PC-3 (cell line): Measurements from ENCODE around the gene RAI14. TPM values are rescaled to one million over a fixed set of nuclear protein-coding genes. Genes with fewer than 3 reads are reported as not detected.

Source experiments
- ATAC-seq: fragments of 200-7000 bp; cut with Tn5 transposase; 2 replicates; pipeline ENCODE4 v1.9.1; 2020; ENCODE audit warnings: mild to moderate bottlenecking, moderate library complexity
- BruUV-seq: library from RNA; stranded (reverse); fragments of 400-500 nt; replicated peaks from 2 replicates; lab custom pipeline; 2021; lab: Mats Ljungman, UMichigan
- CTCF ChIA-PET: fragments of 300-600 bp; sonication (Branson Sonifier 250); formaldehyde crosslinking; loops from one replicate; lab custom pipeline; 2022; ENCODE audit warnings: antibody characterized with exemption; lab: Charles Lee
- POLR2A ChIA-PET: fragments of 300-600 bp; sonication (Branson Sonifier 250); formaldehyde crosslinking; loops from one replicate; lab custom pipeline; 2022; ENCODE audit warnings: antibody characterized with exemption; ENCODE audit not compliant: unreplicated experiment; lab: Charles Lee
- DNase-seq: peaks from one replicate; pipeline ENCODE4 v3.0.0-alpha.2; 2015
- H2AFZ ChIP-seq: fragments of 300-600 bp; sonication (generic); 2 replicates; pipeline ENCODE4 v1.6.0; 2016; ENCODE audit warnings: antibody characterized with exemption, low read length
- H3F3A ChIP-seq: fragments of 300-600 bp; sonication (generic); one replicate; pipeline ENCODE4 v1.6.0; 2017; ENCODE audit warnings: antibody characterized with exemption, low read length, control low read depth, mild to moderate bottlenecking; ENCODE audit not compliant: unreplicated experiment
- H3K27ac ChIP-seq: fragments of 300-600 bp; sonication (generic); 2 replicates; pipeline ENCODE4 v1.5.1; 2016; ENCODE audit warnings: mild to moderate bottlenecking, low read length
- H3K27me3 ChIP-seq: fragments of 300-600 bp; sonication (generic); 2 replicates; pipeline ENCODE4 v1.6.1; 2016; ENCODE audit warnings: low read length, mixed read lengths
- H3K36me3 ChIP-seq: fragments of 300-600 bp; sonication (generic); 2 replicates; pipeline ENCODE4 v1.6.1; 2016; ENCODE audit warnings: low read depth, mixed run types, low read length, mixed read lengths
- H3K4me1 ChIP-seq: fragments of 300-600 bp; sonication (generic); 2 replicates; pipeline ENCODE4 v1.5.1; 2016; ENCODE audit warnings: low read length; ENCODE audit not compliant: insufficient read depth
- H3K4me2 ChIP-seq: fragments of 300-600 bp; sonication (generic); 2 replicates; pipeline ENCODE4 v1.6.0; 2016; ENCODE audit warnings: low read length
- H3K4me3 ChIP-seq: fragments of 300-600 bp; sonication (generic); 2 replicates; pipeline ENCODE4 v1.5.1; 2016; ENCODE audit warnings: mild to moderate bottlenecking, low read length, mixed read lengths
- H3K79me2 ChIP-seq: fragments of 300-600 bp; sonication (generic); 2 replicates; pipeline ENCODE4 v1.6.1; 2017; ENCODE audit warnings: low read length, mixed read lengths
- H3K9ac ChIP-seq: fragments of 300-600 bp; sonication (generic); 2 replicates; pipeline ENCODE4 v1.6.0; 2016; ENCODE audit warnings: mild to moderate bottlenecking, low read length
- H3K9me2 ChIP-seq: fragments of 300-600 bp; sonication (generic); replicated peaks from 2 replicates; pipeline ENCODE4 v1.6.1; 2016; ENCODE audit warnings: mixed run types, low read length, mixed read lengths
- H3K9me3 ChIP-seq: fragments of 300-600 bp; sonication (generic); 2 replicates; pipeline ENCODE4 v1.6.1; 2016; ENCODE audit warnings: low read length, mixed read lengths
- H4K20me1 ChIP-seq: fragments of 300-600 bp; sonication (generic); 2 replicates; pipeline ENCODE4 v1.6.1; 2016; ENCODE audit warnings: low read length, mixed read lengths
- EZH2 ChIP-seq: fragments of 300-600 bp; sonication (generic); IDR thresholded peaks from one replicate; pipeline ENCODE4 v1.6.1; 2017; ENCODE audit warnings: antibody characterized with exemption, mild to moderate bottlenecking, low read length; ENCODE audit not compliant: unreplicated experiment
- EZH2phosphoT487 ChIP-seq: fragments of 300-600 bp; sonication (generic); IDR thresholded peaks from 2 replicates; pipeline ENCODE4 v1.6.1; 2018; ENCODE audit warnings: mild to moderate bottlenecking, antibody characterized with exemption, low read length, borderline replicate concordance
- intact Hi-C: fragments of 100-400 bp; cut with micrococcal nuclease; formaldehyde crosslinking; loops from 2 replicates; pipeline ENCODE4 v1.9.0; 2023
- total RNA-seq: library from RNA; depleted of rRNA; stranded (reverse); fragments of >200 nt; gene quantifications from 2 replicates; pipeline ENCODE4 v1.2.3, GENCODE V29; 2014
- TF ChIP-seq, protein P1 (sequence below): fragments of 300-600 bp; sonication (generic); conservative IDR thresholded peaks from 2 replicates; pipeline ENCODE4 v1.5.1; 2017; ENCODE audit warnings: antibody characterized with exemption, low read depth, mild to moderate bottlenecking, low read length

The RAI14 gene
- total RNA-seq, 1 experiment from 2014 or later, result 73.5 TPM

DNA sequence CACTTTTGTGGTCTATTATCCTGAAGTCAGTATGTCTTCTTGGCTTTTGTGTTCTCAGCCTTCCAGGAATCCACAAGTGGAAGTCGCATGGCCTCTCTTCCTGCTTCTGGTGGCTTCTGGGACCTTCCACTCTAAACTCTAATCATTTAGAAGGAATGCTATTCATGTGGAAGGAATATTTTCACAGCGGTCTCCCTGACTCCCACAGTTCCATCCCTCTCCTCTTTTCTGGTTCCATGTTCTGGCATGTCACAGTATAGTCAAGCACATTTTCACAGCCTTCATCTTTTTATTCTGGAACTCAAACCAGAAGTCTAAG, 7.3 kb upstream of the RAI14 start:
- Histone ChIP-seq H3K9me3 (no peaks in the 10 kb centered on the region), H3K9ac (no peak overlapping the region), H3K4me3 (no peak overlapping the region), H3K36me3 (no peaks in the 10 kb centered on the region), H4K20me1 (no peaks in the 10 kb centered on the region), H3K4me1 (no peaks in the 10 kb centered on the region; the same call in 1 of the 2 replicates), H3K9me2 (0 out of 2 replicates have a peak, but pooled peaks cover 2% of the 10 kb centered on the region), H3K79me2 (no peaks in the 10 kb centered on the region), H3K4me2 (no peak overlapping the region), H3K27me3 (no peaks in the 10 kb centered on the region), H3K27ac (no peak overlapping the region), H2AFZ (no peak overlapping the region), H3F3A (no peaks in the 10 kb centered on the region)
- ChIA-PET CTCF (no interaction called here), POLR2A (no interaction called here)
- intact Hi-C loops, result no loop called here
- no TSS peak for BruUV-seq
- DNase-seq, result no peak
- TF ChIP-seq, protein P1, sequence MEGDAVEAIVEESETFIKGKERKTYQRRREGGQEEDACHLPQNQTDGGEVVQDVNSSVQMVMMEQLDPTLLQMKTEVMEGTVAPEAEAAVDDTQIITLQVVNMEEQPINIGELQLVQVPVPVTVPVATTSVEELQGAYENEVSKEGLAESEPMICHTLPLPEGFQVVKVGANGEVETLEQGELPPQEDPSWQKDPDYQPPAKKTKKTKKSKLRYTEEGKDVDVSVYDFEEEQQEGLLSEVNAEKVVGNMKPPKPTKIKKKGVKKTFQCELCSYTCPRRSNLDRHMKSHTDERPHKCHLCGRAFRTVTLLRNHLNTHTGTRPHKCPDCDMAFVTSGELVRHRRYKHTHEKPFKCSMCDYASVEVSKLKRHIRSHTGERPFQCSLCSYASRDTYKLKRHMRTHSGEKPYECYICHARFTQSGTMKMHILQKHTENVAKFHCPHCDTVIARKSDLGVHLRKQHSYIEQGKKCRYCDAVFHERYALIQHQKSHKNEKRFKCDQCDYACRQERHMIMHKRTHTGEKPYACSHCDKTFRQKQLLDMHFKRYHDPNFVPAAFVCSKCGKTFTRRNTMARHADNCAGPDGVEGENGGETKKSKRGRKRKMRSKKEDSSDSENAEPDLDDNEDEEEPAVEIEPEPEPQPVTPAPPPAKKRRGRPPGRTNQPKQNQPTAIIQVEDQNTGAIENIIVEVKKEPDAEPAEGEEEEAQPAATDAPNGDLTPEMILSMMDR, result no peak
- TF ChIP-seq EZH2phosphoT487, result no peak
- no peak for TF ChIP-seq EZH2
- ATAC-seq, result no peak

DNA sequence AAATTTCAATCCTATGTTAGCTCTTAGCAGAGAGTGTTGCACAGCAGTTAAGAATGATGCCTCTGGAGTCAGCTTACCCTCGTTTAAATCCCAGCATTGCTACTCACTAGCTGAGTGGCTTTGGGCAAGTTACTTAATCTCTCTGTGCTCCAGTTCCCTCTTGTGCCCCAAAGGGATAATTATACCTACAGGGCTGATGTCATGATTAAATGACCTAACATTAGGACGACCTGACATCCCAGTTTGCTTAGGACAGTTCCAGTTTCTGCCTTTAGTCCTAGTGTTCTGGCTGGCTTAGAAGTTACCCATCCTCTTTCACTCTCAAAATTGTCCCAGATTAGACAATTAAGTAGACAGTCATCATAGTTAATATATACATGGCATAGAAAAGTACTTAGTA, 4.3 kb upstream of the RAI14 start:
- DNase-seq (no peak), ATAC-seq (no peak)
- ChIA-PET POLR2A (interaction anchor here (0.5 kb wide), 1 partner anchor 45 kb away, joined by 3 read pairs; no protein-coding TSS in a partner anchor), CTCF (no interaction called here)
- Histone ChIP-seq H3K4me1 (peaks cover 12% of the 10 kb centered on the region), H3K9me3 (no peaks in the 10 kb centered on the region), H3K4me3 (no peak overlapping the region), H3K9ac (no peak overlapping the region), H2AFZ (no peak overlapping the region), H3K9me2 (0 out of 2 replicates have a peak, but pooled peaks cover 2% of the 10 kb centered on the region), H3K79me2 (peaks cover 5% of the 10 kb centered on the region), H3K36me3 (no peaks in the 10 kb centered on the region), H3F3A (no peaks in the 10 kb centered on the region), H3K27me3 (no peaks in the 10 kb centered on the region), H3K27ac (no peak overlapping the region), H3K4me2 (no peak overlapping the region), H4K20me1 (no peaks in the 10 kb centered on the region)
- TF ChIP-seq EZH2 (no peak), EZH2phosphoT487 (no peak)
- TF ChIP-seq, protein P1, result no peak
- BruUV-seq, result no TSS peak
- intact Hi-C loops, result no loop called here

DNA sequence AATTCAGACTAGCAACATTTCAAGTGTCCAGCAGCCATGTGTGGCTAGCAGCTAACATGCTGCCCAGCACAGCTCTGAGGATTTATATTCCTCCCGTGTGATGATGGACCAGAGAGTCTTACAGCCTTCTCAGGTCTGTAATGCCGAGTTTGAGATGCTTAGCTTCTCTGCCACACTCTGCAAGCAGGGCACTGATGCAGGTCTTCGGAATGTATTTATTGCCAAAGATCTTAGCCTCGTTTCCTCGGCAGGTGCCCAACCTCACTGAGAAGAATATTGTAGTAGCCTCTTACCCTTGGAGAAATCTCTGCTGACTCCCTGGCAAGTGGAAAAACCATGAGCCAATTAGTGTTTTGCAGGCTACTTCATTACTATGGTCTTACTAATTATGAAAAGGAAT, 3.7 kb upstream of the RAI14 start:
- H3K9ac ChIP-seq, result no peak overlapping the region
- no peak overlapping the region for H3K4me2 ChIP-seq
- H3K79me2 ChIP-seq, result peaks cover 11% of the 10 kb centered on the region
- H3F3A ChIP-seq, result no peaks in the 10 kb centered on the region
- no peaks in the 10 kb centered on the region for H3K27me3 ChIP-seq
- peaks cover 4% of the 10 kb centered on the region; the same call in 1 of the 2 replicates for H4K20me1 ChIP-seq
- no peak for ATAC-seq
- no peak for TF ChIP-seq EZH2
- TF ChIP-seq, protein P1, result no peak
- no peak for TF ChIP-seq EZH2phosphoT487
- H2AFZ ChIP-seq, result no peak overlapping the region
- H3K4me1 ChIP-seq, result peaks cover 12% of the 10 kb centered on the region
- intact Hi-C loops, result no loop called here
- no TSS peak for BruUV-seq
- no peaks in the 10 kb centered on the region for H3K9me3 ChIP-seq
- H3K36me3 ChIP-seq, result no peaks in the 10 kb centered on the region
- no peak overlapping the region for H3K4me3 ChIP-seq
- ChIA-PET POLR2A (no interaction called here), CTCF (no interaction called here)
- H3K9me2 ChIP-seq, result 0 out of 2 replicates have a peak, but pooled peaks cover under 1% of the 10 kb centered on the region
- DNase-seq, result no peak
- H3K27ac ChIP-seq, result no peak overlapping the region
